ENCODE data around the gene SPTLC3. TPM values are rescaled to one million over a fixed set of nuclear protein-coding genes. Genes with fewer than 3 reads are reported as not detected.
A peak's percentile ranks its signal among the peaks of the same experiment; 100 is the strongest.

SPTLC3 gene
- total and polyA plus RNA-seq, 2 of the 13 experiments (the other 11 are each of a cell fraction or from before 2014, with no cell fraction given): 20.5 to 95.6 TPM

- TF ChIP-seq NBN (conservative IDR thresholded peaks at IDR 0.05) (no peak), ZMAT5 (CRISPR knock-in tag; IDR thresholded peaks at IDR 0.05; ENCODE audit: borderline replicate concordance, low read depth) (no peak), SMAD9 (CRISPR knock-in tag; IDR thresholded peaks at IDR 0.05) (no peak), DNMT3B (CRISPR knock-in tag; conservative IDR thresholded peaks at IDR 0.05) (no peak), EZH2 (conservative IDR thresholded peaks at IDR 0.05; ENCODE audit: low read depth, low read length) (no peak), CCDC6 (CRISPR knock-in tag; IDR thresholded peaks at IDR 0.05) (peak; percentile 59), ATM (IDR thresholded peaks at IDR 0.05; ENCODE audit: borderline replicate concordance) (no peak), ZBTB8A (CRISPR knock-in tag; IDR thresholded peaks at IDR 0.05; ENCODE audit: borderline replicate concordance, low read depth) (no peak), MAZ (IDR thresholded peaks at IDR 0.05; ENCODE audit: borderline replicate concordance, low read depth, low read length) (0 out of 2 replicates have a peak, but pooled peaks have one; percentile 21), MAZ (CRISPR knock-in tag; IDR thresholded peaks at IDR 0.05; ENCODE audit: low read depth) (no peak), ZNF597 (CRISPR knock-in tag; IDR thresholded peaks at IDR 0.05) (no peak), ZNF816 (CRISPR knock-in tag; IDR thresholded peaks at IDR 0.05; ENCODE audit: borderline replicate concordance) (no peak), CEBPZ (IDR thresholded peaks at IDR 0.05; ENCODE audit: low read length) (no peak), YEATS4 (CRISPR knock-in tag; IDR thresholded peaks at IDR 0.05; ENCODE audit: borderline replicate concordance) (no peak), U2AF1 (optimal IDR thresholded peaks at IDR 0.05; ENCODE audit: low read depth, low read length) (no peak), ZNF142 (CRISPR knock-in tag; IDR thresholded peaks at IDR 0.05) (peak; percentile 77; the same call in 1 of the 2 replicates), SRSF4 (IDR thresholded peaks at IDR 0.05; ENCODE audit: low read depth, low read length, poor library complexity, severe bottlenecking) (no peak)
Observed at GRCh38 chr20:13058666-13059389, 50.1 kb downstream of the SPTLC3 start (continued).
